Progenitor cell of endocrine pancreas (in vitro differentiated cells): Measurements from ENCODE around the gene FKBP9. TPM values are rescaled to one million over a fixed set of nuclear protein-coding genes. Genes with fewer than 3 reads are reported as not detected.

ENCODE experiments used
- DNase-seq: peaks from one replicate; pipeline ENCODE4 v3.0.0; 2021; ENCODE audit warnings: low spot score; ENCODE audit not compliant: unreplicated experiment
- H3K27ac Mint-ChIP-seq: 2 replicates; pipeline ENCODE4 v1.8.0; 2021; ENCODE audit warnings: mild to moderate bottlenecking, moderate library complexity, mixed read lengths
- H3K27me3 Mint-ChIP-seq: 2 replicates; pipeline ENCODE4 v1.8.0; 2021; ENCODE audit warnings: mixed read lengths
- H3K36me3 Mint-ChIP-seq: 2 replicates; pipeline ENCODE4 v1.8.0; 2022; ENCODE audit warnings: mixed read lengths; ENCODE audit not compliant: insufficient read depth
- H3K4me1 Mint-ChIP-seq: 2 replicates; pipeline ENCODE4 v1.8.0; 2021; ENCODE audit warnings: low read depth, mixed read lengths
- H3K4me3 Mint-ChIP-seq: 2 replicates; pipeline ENCODE4 v1.8.0; 2021; ENCODE audit warnings: low read depth, mild to moderate bottlenecking, moderate library complexity, mixed read lengths
- H3K9me3 Mint-ChIP-seq: 2 replicates; pipeline ENCODE4 v1.8.0; 2021; ENCODE audit warnings: low read depth, mixed read lengths
- total RNA-seq: library from RNA; stranded (reverse); gene quantifications from 2 replicates; pipeline ENCODE4 v1.2.1, GENCODE V29; 2021
- TF ChIP-seq, protein P1 (sequence below): fragments of 200-600 bp; sonication (generic); IDR thresholded peaks from one replicate; pipeline ENCODE4 v1.5.0; 2021; ENCODE audit warnings: antibody characterized with exemption, mild to moderate bottlenecking; ENCODE audit not compliant: unreplicated experiment

The FKBP9 gene
- total RNA-seq, 1 donor from 2014 or later, result 86.4 TPM

DNA sequence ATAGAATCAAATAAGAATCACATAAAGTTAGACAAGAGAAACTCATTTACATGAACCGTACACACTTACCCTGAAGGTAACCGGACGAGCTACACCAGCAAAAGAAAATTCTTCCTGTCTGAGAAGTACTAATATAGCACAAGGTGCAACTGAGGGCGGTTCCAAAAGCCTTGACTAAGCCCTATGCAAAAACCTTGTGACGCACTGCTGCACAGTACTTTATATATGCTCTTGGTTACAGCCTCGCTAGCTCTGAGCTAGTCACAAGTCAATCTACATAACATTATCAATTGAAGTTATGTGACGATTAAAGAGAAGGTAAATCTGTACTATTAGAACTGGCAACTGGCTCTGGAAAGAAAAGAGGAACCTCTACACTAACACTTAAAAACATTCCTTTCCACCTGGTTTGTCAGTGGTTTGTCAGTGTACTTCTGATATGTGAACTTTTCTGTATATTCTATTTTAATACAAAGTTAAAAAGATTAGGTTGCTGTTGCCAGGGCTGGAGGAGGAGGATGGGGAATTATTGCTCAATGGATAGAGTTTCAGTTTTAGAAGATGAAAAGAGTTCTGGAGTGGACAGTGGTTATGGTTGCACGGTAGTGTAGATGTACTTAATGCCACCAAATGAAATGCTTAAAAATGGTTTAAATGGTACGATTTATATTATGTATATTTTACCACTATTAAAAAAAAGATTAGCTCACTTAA, 83.7 kb downstream of the FKBP9 start:
- Mint-ChIP-seq H3K27me3 (no peaks in the 10 kb centered on the region), H3K4me1 (peaks cover 53% of the 10 kb centered on the region), H3K4me3 (no peak overlapping the region), H3K9me3 (no peaks in the 10 kb centered on the region), H3K36me3 (no peaks in the 10 kb centered on the region), H3K27ac (no peak overlapping the region)
- DNase-seq, result no peak
- TF ChIP-seq, protein P1, sequence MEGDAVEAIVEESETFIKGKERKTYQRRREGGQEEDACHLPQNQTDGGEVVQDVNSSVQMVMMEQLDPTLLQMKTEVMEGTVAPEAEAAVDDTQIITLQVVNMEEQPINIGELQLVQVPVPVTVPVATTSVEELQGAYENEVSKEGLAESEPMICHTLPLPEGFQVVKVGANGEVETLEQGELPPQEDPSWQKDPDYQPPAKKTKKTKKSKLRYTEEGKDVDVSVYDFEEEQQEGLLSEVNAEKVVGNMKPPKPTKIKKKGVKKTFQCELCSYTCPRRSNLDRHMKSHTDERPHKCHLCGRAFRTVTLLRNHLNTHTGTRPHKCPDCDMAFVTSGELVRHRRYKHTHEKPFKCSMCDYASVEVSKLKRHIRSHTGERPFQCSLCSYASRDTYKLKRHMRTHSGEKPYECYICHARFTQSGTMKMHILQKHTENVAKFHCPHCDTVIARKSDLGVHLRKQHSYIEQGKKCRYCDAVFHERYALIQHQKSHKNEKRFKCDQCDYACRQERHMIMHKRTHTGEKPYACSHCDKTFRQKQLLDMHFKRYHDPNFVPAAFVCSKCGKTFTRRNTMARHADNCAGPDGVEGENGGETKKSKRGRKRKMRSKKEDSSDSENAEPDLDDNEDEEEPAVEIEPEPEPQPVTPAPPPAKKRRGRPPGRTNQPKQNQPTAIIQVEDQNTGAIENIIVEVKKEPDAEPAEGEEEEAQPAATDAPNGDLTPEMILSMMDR, result no peak

GRCh38 chr7:33041631-33042428, 84.6 kb downstream of the FKBP9 start:
- H3K27ac Mint-ChIP-seq, result no peak overlapping the region
- DNase-seq, result no peak
- TF ChIP-seq, protein P1, result no peak

DNA sequence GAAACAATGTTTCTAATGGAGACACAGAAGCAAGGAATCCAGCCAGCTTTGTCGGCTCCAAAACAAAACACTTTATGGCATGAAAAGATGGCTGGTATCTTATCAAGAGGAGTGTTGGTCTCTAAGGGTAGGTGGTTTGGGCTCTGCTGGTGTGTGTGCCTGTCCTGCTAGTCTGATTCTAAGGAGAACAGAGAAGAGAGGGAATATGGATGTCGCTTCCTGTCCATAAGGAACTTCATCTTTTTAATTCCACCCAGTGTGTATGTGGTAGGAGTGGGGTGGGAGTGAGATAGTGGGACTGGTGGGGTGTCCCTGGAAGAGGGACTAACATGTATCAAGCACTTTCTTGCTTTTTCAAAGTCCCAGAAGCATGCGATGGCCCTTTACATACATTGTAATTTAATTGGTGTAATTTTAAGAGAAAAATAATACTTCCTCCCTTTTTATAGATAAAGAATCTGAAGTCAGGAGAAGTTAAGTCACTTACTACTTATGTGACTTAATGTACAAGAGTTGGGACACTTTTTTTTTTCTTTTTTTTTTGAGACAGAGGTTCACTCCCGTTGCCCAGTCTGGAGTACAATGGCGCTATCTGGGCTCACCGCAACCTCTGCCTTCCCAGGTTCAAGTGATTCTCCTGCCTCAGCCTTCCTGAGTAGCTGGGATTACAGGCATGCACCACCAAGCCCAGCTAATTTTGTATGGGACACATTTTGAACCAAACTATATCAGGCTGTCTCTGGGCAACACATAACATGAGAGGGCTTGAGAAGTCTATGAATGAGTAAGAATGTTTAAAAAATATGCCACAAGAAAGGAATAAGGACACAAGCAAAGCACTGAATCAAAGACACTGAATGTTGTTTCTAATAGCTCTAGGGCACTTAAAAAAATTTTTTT, 86.5 kb downstream of the FKBP9 start:
- TF ChIP-seq, protein P1, result no peak
- Mint-ChIP-seq H3K27ac (peak overlapping the region; percentile 97), H3K27me3 (no peaks in the 10 kb centered on the region), H3K36me3 (no peaks in the 10 kb centered on the region), H3K9me3 (no peaks in the 10 kb centered on the region), H3K4me1 (peaks cover 41% of the 10 kb centered on the region), H3K4me3 (peak overlapping the region; percentile 57)
- DNase-seq, result no peak

More at GRCh38 chr7:33041631-33042428, 84.6 kb downstream of the FKBP9 start:
- no peaks in the 10 kb centered on the region for H3K27me3 Mint-ChIP-seq
- no peaks in the 10 kb centered on the region for H3K9me3 Mint-ChIP-seq
- H3K36me3 Mint-ChIP-seq, result no peaks in the 10 kb centered on the region
- peaks cover 53% of the 10 kb centered on the region for H3K4me1 Mint-ChIP-seq
- no peak overlapping the region for H3K4me3 Mint-ChIP-seq

DNA sequence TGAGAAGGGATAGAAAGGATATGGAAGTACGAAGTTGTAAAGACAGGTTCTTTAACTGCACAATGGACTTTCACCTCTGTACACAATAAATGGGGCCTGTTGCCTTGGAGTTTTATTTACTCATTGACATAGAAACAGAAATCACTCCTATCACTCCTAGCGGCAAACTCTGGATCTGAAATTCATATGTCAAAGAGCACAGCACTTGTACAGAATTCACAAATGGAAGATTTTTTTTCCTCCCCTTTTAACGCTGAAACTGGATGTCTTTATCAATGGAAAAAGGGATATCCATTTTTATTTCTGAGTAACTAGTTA, 87.1 kb downstream of the FKBP9 start:
- H3K36me3 Mint-ChIP-seq, result no peaks in the 10 kb centered on the region
- peaks cover 36% of the 10 kb centered on the region for H3K4me1 Mint-ChIP-seq
- H3K4me3 Mint-ChIP-seq, result peak overlapping the region; percentile 57
- H3K9me3 Mint-ChIP-seq, result no peaks in the 10 kb centered on the region
- TF ChIP-seq, protein P1, result peak; percentile 53
- H3K27me3 Mint-ChIP-seq, result no peaks in the 10 kb centered on the region
- H3K27ac Mint-ChIP-seq, result peak overlapping the region; percentile 97
- no peak for DNase-seq

GRCh38 chr7:33044986-33045385, 87.7 kb downstream of the FKBP9 start:
- H3K9me3 Mint-ChIP-seq, result no peaks in the 10 kb centered on the region
- no peak overlapping the region for H3K4me3 Mint-ChIP-seq
- TF ChIP-seq, protein P1, result no peak
- DNase-seq, result no peak
- H3K36me3 Mint-ChIP-seq, result no peaks in the 10 kb centered on the region
- H3K4me1 Mint-ChIP-seq, result peaks cover 32% of the 10 kb centered on the region
- H3K27me3 Mint-ChIP-seq, result no peaks in the 10 kb centered on the region
- peak overlapping the region; percentile 97 for H3K27ac Mint-ChIP-seq
